ENCODE results near the gene DPH1.

DNA sequence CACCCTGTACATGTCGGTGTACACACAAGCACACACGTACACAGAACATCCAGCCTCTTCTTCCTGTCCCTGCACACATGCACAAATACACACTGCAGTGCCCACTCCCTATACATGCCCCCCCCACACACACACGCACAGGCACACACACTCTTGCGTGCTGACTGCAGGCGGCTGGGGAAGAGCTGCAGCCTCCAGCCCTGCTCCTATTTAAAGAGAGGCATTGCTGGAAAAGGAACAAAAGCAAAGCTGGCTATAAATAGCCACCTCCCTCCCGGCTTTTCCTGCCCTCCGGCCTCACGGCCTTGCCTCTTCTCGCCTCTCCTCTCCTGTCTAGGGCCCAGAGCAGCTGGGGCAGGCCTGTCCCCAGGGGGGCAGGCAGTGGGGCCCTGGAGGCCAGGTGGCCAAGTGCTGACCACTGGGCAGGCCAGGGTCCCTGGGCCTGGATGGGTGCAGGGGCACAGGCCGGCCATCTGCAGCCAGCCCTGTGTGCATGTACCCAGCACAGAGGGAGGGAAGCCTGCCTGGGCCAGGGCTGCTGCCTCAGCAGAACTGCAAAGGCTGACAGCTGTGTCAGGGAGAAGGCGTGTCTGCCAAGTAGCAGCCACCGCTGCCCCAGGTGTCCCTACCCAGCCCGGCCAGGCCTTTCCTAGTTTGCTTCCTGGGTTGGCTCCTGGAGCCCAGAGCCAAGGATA lies 30.2 kb upstream of the DPH1 start:
- TF ChIP-seq, protein P1, sequence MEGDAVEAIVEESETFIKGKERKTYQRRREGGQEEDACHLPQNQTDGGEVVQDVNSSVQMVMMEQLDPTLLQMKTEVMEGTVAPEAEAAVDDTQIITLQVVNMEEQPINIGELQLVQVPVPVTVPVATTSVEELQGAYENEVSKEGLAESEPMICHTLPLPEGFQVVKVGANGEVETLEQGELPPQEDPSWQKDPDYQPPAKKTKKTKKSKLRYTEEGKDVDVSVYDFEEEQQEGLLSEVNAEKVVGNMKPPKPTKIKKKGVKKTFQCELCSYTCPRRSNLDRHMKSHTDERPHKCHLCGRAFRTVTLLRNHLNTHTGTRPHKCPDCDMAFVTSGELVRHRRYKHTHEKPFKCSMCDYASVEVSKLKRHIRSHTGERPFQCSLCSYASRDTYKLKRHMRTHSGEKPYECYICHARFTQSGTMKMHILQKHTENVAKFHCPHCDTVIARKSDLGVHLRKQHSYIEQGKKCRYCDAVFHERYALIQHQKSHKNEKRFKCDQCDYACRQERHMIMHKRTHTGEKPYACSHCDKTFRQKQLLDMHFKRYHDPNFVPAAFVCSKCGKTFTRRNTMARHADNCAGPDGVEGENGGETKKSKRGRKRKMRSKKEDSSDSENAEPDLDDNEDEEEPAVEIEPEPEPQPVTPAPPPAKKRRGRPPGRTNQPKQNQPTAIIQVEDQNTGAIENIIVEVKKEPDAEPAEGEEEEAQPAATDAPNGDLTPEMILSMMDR (IDR thresholded peaks at IDR 0.05; ENCODE audit: low read depth, low read length): no peak
- no peak for TF ChIP-seq EZH2phosphoT487 (IDR thresholded peaks at IDR 0.05; ENCODE audit: low read depth)
